22Rv1 (cell line): ENCODE measurements around the gene TXNDC15.

Source experiments
- H3K27ac ChIP-seq: fragments of 450-650 bp; 2 replicates; pipeline ENCODE4 v1.5.1; 2017
- ZFX ChIP-seq: fragments of 450-650 bp; IDR thresholded peaks from 2 replicates; pipeline ENCODE4 v1.6.1; 2017; ENCODE audit warnings: antibody characterized with exemption, borderline replicate concordance
- TF ChIP-seq, protein P1 (sequence below): fragments of 450-650 bp; IDR thresholded peaks from 2 replicates; pipeline ENCODE4 v1.5.1; 2017; ENCODE audit warnings: mild to moderate bottlenecking

Gene TXNDC15

DNA sequence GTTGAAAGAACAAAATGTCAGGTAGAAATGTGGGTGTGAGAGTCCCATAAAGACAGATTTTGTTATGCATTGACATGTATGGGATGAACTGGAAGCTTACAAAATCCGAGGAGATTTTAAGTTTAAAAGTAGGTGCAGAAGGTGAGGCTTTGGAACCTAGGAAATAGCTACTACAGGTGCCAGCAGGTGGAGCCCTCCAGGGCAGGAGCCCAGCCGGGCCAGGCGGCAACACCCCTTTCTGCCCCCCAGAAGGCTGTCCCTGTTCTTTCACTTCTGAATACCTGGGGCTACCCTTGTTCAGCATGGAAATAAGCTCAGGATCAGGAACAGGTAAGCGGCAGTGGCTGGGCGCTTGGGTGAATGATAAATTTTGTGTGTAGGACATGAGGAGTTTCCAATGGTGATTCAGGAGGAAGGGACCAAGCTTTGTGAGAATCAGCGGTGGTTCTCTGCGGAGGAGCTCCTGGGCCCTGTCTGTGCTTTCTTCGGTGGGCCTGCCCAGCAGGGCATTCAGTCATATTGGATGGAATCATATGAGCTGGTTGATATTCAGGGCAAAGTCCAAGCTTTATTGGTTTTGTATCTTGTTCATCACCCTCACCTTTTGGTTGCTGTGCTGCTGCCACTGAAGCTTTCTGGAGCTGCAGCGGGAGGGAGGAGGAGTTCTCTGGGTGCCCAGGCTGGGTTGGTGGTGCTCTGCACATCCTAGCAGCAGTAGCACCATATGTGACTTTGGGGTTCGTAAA, 43.1 kb downstream of the TXNDC15 start:
- peak overlapping the region; percentile 36 for H3K27ac ChIP-seq
- TF ChIP-seq, protein P1, sequence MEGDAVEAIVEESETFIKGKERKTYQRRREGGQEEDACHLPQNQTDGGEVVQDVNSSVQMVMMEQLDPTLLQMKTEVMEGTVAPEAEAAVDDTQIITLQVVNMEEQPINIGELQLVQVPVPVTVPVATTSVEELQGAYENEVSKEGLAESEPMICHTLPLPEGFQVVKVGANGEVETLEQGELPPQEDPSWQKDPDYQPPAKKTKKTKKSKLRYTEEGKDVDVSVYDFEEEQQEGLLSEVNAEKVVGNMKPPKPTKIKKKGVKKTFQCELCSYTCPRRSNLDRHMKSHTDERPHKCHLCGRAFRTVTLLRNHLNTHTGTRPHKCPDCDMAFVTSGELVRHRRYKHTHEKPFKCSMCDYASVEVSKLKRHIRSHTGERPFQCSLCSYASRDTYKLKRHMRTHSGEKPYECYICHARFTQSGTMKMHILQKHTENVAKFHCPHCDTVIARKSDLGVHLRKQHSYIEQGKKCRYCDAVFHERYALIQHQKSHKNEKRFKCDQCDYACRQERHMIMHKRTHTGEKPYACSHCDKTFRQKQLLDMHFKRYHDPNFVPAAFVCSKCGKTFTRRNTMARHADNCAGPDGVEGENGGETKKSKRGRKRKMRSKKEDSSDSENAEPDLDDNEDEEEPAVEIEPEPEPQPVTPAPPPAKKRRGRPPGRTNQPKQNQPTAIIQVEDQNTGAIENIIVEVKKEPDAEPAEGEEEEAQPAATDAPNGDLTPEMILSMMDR, result peak; percentile 78
- TF ChIP-seq ZFX, result no peak

DNA sequence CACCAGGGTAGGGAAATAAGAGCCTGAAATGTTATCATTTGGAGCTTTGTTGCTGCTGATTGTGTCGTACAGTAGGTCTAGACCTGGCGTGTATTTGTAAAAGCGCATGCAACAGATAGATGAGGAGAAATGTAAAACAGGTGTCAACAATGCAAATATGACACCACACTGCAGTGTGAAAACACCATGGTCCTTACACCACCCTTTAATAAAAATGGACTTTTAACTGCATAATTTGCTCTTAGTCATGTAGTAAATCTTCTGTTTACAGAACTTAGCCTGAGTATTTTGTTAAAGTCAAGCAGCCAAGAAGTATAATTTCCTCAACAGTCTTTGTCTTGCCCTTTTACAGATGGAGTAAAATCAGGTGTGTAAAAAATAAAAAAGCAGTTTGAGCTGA, 44.7 kb downstream of the TXNDC15 start:
- TF ChIP-seq ZFX, result no peak
- TF ChIP-seq, protein P1, result no peak
- H3K27ac ChIP-seq, result no peak overlapping the region

DNA sequence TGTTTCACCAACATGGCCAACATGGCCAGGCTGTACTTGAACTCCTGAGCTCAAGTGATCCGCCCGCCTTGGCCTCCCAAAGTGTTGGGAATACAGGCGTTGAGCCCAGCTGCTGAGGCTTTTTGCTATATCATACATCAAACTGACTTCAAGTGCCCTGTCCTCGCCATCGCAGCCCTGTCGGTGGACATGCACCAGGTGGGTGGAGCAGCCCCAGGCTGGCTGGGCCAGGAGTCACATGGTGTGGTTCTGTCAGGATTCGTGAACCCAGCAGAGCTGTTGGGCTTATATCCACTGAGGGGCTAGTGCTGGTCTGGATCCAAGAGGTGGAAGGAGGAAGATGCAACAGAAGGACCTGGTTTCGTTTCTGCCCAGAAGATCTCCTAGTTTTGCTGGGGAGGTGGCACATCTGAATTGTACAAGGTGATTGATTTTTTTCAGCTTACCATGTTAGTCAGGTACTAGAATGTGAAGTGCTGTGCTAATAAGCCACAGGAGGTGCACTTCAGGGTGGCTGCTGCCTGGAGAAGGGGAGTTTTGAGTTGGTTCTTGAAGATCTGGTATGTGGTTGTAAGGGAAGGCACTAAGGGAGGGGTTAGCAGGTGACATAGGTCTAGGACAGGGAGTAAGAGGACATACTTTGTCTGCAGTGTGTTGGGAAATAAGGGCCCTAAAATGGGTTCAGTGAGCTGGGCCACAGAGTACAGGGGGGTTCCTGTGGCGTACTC, 46.8 kb downstream of the TXNDC15 start:
- no peak for TF ChIP-seq ZFX
- TF ChIP-seq, protein P1, result no peak
- no peak overlapping the region for H3K27ac ChIP-seq

DNA sequence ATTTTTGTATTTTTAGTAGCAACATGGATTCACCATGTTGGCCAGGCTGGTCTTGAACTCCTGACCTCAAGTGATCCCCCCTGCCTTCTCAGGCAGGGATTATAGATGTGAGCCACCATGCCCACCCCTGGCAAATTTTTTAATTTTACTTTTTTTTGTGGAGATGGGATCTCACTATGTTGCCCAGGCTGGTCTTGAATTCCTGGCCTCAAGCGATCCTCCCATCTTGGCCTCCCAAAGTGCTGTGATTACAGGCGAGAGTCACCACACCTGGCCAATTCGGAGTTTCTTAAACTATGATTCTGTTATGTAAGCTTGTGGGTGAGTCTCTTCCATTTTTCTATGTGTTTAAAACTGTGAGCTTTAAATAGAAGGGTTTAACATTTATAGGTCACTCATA, 58.3 kb downstream of the TXNDC15 start:
- TF ChIP-seq, protein P1, result no peak
- TF ChIP-seq ZFX, result no peak

DNA sequence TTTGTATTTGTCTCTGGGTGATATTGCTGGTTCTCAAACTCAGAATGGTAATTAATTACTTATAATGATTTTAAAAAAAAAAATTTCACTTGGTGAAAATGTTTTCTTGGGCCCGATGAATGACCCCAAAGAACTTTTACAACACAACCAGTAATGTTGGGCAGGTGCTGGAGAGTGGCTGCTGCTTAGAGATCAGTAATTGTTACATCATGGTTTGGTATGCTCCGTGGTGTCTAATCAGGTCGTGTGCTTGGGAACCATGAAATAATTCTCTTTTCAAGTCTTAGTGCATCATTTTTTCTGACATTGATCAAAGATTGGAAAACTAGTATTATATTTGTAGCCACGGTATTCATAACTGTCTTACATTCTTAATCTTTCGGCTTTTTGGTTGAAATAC, 60.0 kb downstream of the TXNDC15 start:
- no peak overlapping the region for H3K27ac ChIP-seq
- no peak for TF ChIP-seq ZFX
- TF ChIP-seq, protein P1, result no peak

More for the DNA sequence above, 58.3 kb downstream of the TXNDC15 start:
- no peak overlapping the region for H3K27ac ChIP-seq

DNA sequence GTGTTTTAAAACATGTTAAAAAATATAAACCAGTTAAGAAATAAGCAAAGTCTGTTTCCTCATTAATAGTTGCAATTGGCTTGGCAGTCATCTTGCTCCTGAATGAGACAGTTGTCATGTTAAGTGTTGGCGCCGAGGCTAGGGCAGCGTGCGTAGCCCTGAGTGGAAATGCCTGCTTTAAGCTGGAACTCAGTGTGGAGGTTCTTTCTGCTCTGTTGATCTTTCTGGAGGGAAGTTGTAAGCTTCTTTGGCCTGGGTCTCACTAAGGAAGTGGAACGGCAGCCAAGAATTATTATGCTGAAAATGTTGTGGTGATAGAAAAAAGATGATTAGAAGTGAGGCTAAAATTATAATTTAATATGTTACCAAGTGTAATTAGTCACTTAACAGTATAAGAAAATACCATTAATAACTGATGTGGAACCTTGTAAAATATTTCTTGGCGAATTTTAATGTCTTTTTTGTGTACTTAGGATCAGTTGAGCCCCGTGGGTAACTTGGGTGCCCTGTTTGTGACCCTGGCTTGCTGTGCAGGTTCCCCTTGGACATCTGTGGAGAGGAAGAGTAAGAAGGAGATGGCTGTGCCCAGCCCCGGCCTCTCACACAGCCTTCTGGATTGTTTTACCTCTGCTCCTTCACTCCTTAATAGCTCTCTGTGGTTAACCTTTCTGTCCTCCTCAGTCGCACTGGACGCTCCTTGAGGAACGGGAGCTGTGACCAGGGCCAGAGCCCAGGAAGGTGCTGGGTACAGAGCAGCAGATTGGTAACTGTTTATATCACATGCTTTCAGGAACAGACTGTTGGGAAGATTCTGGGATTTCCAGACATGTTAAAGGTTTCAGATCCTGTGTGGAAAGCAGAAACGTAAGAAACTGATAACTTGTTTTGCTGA, 61.8 kb downstream of the TXNDC15 start:
- TF ChIP-seq, protein P1, result no peak
- TF ChIP-seq ZFX, result no peak
- H3K27ac ChIP-seq, result no peak overlapping the region
